IPS-15b (cell line): ENCODE results near the gene TIAL1.

Experiments used
- H3K27me3 ChIP-seq: one replicate; pipeline ENCODE4 v1.6.1; 2013; ENCODE audit warnings: low read length; ENCODE audit not compliant: control insufficient read depth, insufficient read depth
- H3K36me3 ChIP-seq: one replicate; pipeline ENCODE4 v1.6.1; 2013; ENCODE audit warnings: low read length; ENCODE audit not compliant: control insufficient read depth, insufficient read depth
- H3K4me1 ChIP-seq: one replicate; pipeline ENCODE4 v1.6.1; 2013; ENCODE audit warnings: mild to moderate bottlenecking, low read length; ENCODE audit not compliant: control insufficient read depth, insufficient read depth
- H3K4me3 ChIP-seq: one replicate; pipeline ENCODE4 v1.5.1; 2013; ENCODE audit warnings: low read depth, low read length
- H3K9ac ChIP-seq: one replicate; pipeline ENCODE4 v1.6.1; 2013; ENCODE audit warnings: low read depth, mild to moderate bottlenecking, low read length
- H3K9me3 ChIP-seq: one replicate; pipeline ENCODE4 v1.6.1; 2013; ENCODE audit warnings: mild to moderate bottlenecking, low read length; ENCODE audit not compliant: control insufficient read depth, insufficient read depth

TIAL1 gene

GRCh38 chr10:119609516-119609915 is 12.8 kb upstream of the TIAL1 start:
- Histone ChIP-seq H3K4me1 (no peaks in the 10 kb centered on the region), H3K9me3 (no peaks in the 10 kb centered on the region), H3K27me3 (no peaks in the 10 kb centered on the region), H3K4me3 (no peak overlapping the region), H3K36me3 (no peaks in the 10 kb centered on the region), H3K9ac (no peak overlapping the region)

GRCh38 chr10:119608316-119609155 is 11.8 kb upstream of the TIAL1 start:
- Histone ChIP-seq H3K9me3 (no peaks in the 10 kb centered on the region), H3K9ac (no peak overlapping the region), H3K4me1 (no peaks in the 10 kb centered on the region), H3K4me3 (no peak overlapping the region), H3K36me3 (no peaks in the 10 kb centered on the region), H3K27me3 (no peaks in the 10 kb centered on the region)

- no peaks in the 10 kb centered on the region for H3K9me3 ChIP-seq
- H3K27me3 ChIP-seq: no peaks in the 10 kb centered on the region
- H3K4me3 ChIP-seq: no peak overlapping the region
- no peaks in the 10 kb centered on the region for H3K4me1 ChIP-seq
- H3K9ac ChIP-seq: no peak overlapping the region
- no peaks in the 10 kb centered on the region for H3K36me3 ChIP-seq
Observed at GRCh38 chr10:119604468-119604867, 7.7 kb upstream of the TIAL1 start.

GRCh38 chr10:119602241-119603095 is 5.7 kb upstream of the TIAL1 start:
- H3K4me1 ChIP-seq: no peaks in the 10 kb centered on the region
- no peak overlapping the region for H3K4me3 ChIP-seq
- H3K36me3 ChIP-seq: no peaks in the 10 kb centered on the region
- no peaks in the 10 kb centered on the region for H3K27me3 ChIP-seq
- H3K9me3 ChIP-seq: no peaks in the 10 kb centered on the region
- H3K9ac ChIP-seq: no peak overlapping the region

GRCh38 chr10:119598397-119598796 is 1.6 kb upstream of the TIAL1 start:
- no peak overlapping the region for H3K9ac ChIP-seq
- peaks cover 9% of the 10 kb centered on the region for H3K4me1 ChIP-seq
- H3K9me3 ChIP-seq: no peaks in the 10 kb centered on the region
- no peaks in the 10 kb centered on the region for H3K36me3 ChIP-seq
- H3K27me3 ChIP-seq: no peaks in the 10 kb centered on the region
- H3K4me3 ChIP-seq: peak overlapping the region; percentile 80

- H3K4me3 ChIP-seq: peak overlapping the region; percentile 80
- no peaks in the 10 kb centered on the region for H3K9me3 ChIP-seq
- no peaks in the 10 kb centered on the region for H3K36me3 ChIP-seq
- peaks cover 9% of the 10 kb centered on the region for H3K4me1 ChIP-seq
- no peaks in the 10 kb centered on the region for H3K27me3 ChIP-seq
- H3K9ac ChIP-seq: peak overlapping the region; percentile 85
Observed at GRCh38 chr10:119597405-119598186, 832 bp upstream of the TIAL1 start.

- peaks cover 9% of the 10 kb centered on the region for H3K4me1 ChIP-seq
- H3K9me3 ChIP-seq: no peaks in the 10 kb centered on the region
- peak overlapping the region; percentile 80 for H3K4me3 ChIP-seq
- H3K27me3 ChIP-seq: no peaks in the 10 kb centered on the region
- no peaks in the 10 kb centered on the region for H3K36me3 ChIP-seq
- peak overlapping the region; percentile 87 for H3K9ac ChIP-seq
Observed at GRCh38 chr10:119595676-119596515, 868 bp downstream of the TIAL1 start.

- no peaks in the 10 kb centered on the region for H3K27me3 ChIP-seq
- peak overlapping the region; percentile 80 for H3K4me3 ChIP-seq
- H3K36me3 ChIP-seq: no peaks in the 10 kb centered on the region
- H3K4me1 ChIP-seq: peaks cover 9% of the 10 kb centered on the region
- H3K9me3 ChIP-seq: no peaks in the 10 kb centered on the region
- H3K9ac ChIP-seq: peak overlapping the region; percentile 28
Observed at GRCh38 chr10:119595134-119595675, 1.6 kb downstream of the TIAL1 start.

- Histone ChIP-seq H3K27me3 (no peaks in the 10 kb centered on the region), H3K9ac (no peak overlapping the region), H3K4me3 (no peak overlapping the region), H3K36me3 (peaks cover 14% of the 10 kb centered on the region), H3K4me1 (no peaks in the 10 kb centered on the region), H3K9me3 (no peaks in the 10 kb centered on the region)
Observed at GRCh38 chr10:119588071-119588470, 8.7 kb downstream of the TIAL1 start.

- peaks cover 28% of the 10 kb centered on the region for H3K36me3 ChIP-seq
Observed at GRCh38 chr10:119578355-119578754, 18.4 kb downstream of the TIAL1 start.

More at GRCh38 chr10:119578355-119578754, 18.4 kb downstream of the TIAL1 start:
- Histone ChIP-seq H3K27me3 (no peaks in the 10 kb centered on the region), H3K9ac (no peak overlapping the region), H3K4me3 (no peak overlapping the region), H3K9me3 (no peaks in the 10 kb centered on the region), H3K4me1 (no peaks in the 10 kb centered on the region)
